Measurements from ENCODE around the gene MATN3. TPM values are rescaled to one million over a fixed set of nuclear protein-coding genes. Genes with fewer than 3 reads are reported as not detected.

MATN3 gene
- total RNA-seq (1.1 TPM), polyA plus RNA-seq (2.0 TPM)

DNA sequence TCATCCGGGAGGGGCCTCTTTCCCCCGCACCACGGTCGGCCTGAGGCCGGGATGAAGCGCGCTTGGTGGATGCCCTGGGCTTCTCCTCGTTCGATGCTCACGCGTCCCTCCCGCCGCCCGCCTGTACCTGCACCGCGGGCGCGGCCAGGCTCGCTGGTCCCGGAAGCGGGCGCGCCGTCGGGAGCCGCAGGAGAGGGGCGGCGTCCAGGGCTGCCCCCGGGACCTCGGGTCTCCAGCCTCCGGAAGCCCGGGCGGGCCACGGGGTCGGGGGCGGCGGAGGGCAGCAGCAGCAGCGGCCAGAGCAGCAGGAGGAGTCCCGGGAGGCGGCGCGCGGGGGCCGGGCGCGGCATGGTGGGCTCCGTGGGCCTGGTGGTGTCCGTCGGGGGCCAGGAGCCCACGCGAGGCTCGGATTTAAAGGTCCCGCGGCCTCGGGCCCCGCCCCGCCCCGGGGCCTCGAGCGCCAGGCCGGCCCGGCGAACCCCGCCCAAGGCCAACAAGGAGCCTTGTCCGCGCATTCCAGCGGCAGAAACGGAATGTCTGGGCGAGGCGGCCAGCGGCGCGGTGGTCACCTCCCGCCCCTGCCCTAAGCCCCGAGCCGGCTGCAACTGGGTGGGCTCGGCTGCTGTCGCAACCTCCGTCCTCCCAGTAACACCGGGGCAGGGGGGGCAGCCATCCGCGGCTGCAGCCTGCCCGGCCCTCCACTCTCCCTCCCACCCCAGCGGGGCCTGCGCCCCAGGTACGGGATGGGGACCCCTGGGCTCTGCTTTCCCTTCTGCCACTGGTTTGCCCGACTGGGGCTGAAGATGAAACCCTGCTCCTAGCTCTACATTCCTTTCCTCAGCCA is at the start of gene MATN3:
Gene MATN3, minus strand, starts transcription at position 387 of the 844 bp plus-strand sequence. Its CDS starts 37 bp downstream, at position 350.
- Histone ChIP-seq H3K4me3 (ENCODE audit: low read depth, low read length) (peak within 1 kb of the TSS; percentile 51), H3K27ac (ENCODE audit: low read depth) (no peak within 1 kb of the TSS), H3K4me1 (ENCODE audit: insufficient read depth) (no peaks in the 10 kb centered on the region), H3K36me3 (ENCODE audit: insufficient read depth) (no peaks in the 10 kb centered on the region)
- 1% methylated on average over 87 of the region's 87 CpGs for WGBS
- no peak for DNase-seq (ENCODE audit: extremely low spot score)

DNA sequence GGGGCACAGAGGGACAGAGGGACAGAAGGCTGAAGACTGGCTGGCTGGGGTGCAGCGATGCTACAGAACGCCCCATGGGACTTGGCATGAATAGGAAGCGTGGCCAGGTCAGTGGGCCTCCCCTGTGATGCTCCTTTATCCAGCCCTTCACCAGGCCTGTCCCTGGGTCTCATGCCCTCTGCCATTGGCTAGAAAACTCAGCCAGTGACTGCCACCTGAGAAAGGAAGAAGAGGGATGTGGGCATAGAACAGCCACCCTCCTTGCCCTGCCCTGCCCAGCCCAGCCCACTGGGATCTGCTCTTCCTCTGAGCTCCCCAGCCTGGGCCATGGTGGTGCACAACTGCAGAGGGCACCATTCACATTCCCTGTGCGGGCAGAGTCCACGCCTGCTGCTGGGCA is 49.5 kb upstream of the MATN3 start:
- no peaks in the 10 kb centered on the region for H3K36me3 ChIP-seq (ENCODE audit: insufficient read depth)
- WGBS = 96% methylated on average over 5 of the region's 5 CpGs
- H3K4me1 ChIP-seq (ENCODE audit: insufficient read depth) = no peaks in the 10 kb centered on the region
- H3K27ac ChIP-seq (ENCODE audit: low read depth) = peak overlapping the region; percentile 0
- H3K4me3 ChIP-seq (ENCODE audit: low read depth, low read length) = no peak overlapping the region
- no peak for DNase-seq (ENCODE audit: extremely low spot score)

- Histone ChIP-seq H3K4me3 (ENCODE audit: low read depth, low read length) (no peak overlapping the region), H3K27ac (ENCODE audit: low read depth) (no peak overlapping the region), H3K4me1 (ENCODE audit: insufficient read depth) (no peaks in the 10 kb centered on the region), H3K36me3 (ENCODE audit: insufficient read depth) (no peaks in the 10 kb centered on the region)
- DNase-seq (ENCODE audit: extremely low spot score) = no peak
- 65% methylated on average over 3 of the region's 3 CpGs for WGBS
Observed at GRCh38 chr2:20061476-20061875, 49.0 kb upstream of the MATN3 start.

DNA sequence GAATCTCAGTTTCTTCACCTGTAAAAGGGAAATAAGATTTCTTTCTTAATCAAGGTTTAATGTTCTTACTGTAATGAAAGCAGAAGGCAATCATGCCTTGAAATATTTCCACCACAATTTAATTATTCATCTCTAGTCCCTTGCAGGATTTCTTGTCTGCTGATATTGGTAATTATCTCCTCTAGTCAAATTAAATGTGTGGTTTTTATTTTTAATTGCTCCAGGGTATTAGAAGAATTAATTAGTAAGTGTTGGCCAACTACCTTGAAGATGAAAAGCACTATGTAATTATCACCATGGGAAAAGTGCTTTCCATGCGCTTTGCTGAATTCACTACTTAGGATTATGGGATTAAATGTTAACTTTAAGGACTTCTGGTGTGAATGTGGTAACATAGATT is 47.6 kb upstream of the MATN3 start:
- WGBS = 98% methylated on average over 1 of the region's 1 CpG
- H3K36me3 ChIP-seq (ENCODE audit: insufficient read depth) = no peaks in the 10 kb centered on the region
- no peaks in the 10 kb centered on the region for H3K4me1 ChIP-seq (ENCODE audit: insufficient read depth)
- H3K4me3 ChIP-seq (ENCODE audit: low read depth, low read length) = no peak overlapping the region
- H3K27ac ChIP-seq (ENCODE audit: low read depth) = no peak overlapping the region
- DNase-seq (ENCODE audit: extremely low spot score) = no peak

DNA sequence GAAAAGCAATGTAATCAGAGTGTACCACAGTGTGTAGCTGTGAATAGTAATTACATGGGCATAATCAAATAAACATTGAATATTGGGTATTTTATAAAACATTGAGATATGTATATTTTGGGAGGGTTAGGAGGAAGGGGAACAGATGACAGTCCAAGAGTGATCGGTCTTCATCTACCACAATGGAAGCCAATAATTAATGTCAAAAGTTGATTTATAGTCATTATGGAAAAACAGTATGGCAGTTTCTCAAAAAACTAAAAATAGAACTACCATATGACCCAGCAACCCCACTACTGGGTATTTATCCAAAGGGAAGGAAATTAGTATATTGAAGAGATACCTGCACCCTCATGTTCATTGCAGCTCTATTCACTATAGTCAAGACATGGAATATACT is 44.8 kb upstream of the MATN3 start:
- H3K27ac ChIP-seq (ENCODE audit: low read depth) = no peak overlapping the region
- H3K4me3 ChIP-seq (ENCODE audit: low read depth, low read length) = no peak overlapping the region
- DNase-seq (ENCODE audit: extremely low spot score) = no peak
- WGBS = 96% methylated on average over 1 of the region's 1 CpG
- no peaks in the 10 kb centered on the region for H3K4me1 ChIP-seq (ENCODE audit: insufficient read depth)
- H3K36me3 ChIP-seq (ENCODE audit: insufficient read depth) = no peaks in the 10 kb centered on the region

DNA sequence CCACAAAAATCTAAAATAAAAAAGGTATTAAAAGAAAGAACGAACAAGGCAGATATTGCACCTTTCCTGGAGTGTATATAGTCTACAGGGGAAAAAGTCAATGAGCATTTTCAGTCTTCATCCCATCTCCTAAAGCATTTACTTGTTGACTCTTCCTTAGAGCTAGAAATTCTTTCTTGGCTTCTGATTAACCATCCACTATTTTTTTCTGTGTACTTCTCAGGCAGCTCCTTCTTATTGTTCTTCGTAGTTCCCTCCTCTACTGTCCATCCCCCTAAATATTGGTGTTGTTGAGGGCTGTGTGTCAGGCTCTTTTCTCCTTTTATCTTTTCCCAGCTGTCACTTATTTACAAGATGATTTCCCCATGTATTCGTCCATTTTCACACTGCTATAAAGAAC is 42.5 kb upstream of the MATN3 start:
- WGBS = 91% methylated on average over 3 of the region's 3 CpGs
- H3K4me3 ChIP-seq (ENCODE audit: low read depth, low read length) = no peak overlapping the region
- no peaks in the 10 kb centered on the region for H3K36me3 ChIP-seq (ENCODE audit: insufficient read depth)
- DNase-seq (ENCODE audit: extremely low spot score) = no peak
- H3K27ac ChIP-seq (ENCODE audit: low read depth) = no peak overlapping the region
- no peaks in the 10 kb centered on the region for H3K4me1 ChIP-seq (ENCODE audit: insufficient read depth)

DNA sequence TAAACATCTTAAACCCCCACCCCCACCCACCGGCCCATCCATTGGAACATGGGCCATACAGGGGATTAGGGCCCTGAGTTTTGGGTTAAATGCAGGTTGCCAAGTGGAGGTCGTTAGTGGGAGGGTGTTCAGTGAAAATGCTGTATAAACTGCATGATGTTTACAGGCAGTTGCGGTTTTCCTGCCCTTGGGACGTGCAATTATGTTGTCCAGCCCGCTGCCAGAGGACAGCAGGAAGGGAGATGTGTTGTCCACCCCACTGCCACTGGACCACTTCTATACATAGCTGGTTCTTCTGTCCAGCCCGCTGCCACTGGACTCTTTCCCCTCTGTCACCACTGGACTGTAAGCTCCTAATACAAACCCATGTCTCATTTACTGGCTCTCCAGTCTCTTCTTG is 41.7 kb upstream of the MATN3 start:
- DNase-seq (ENCODE audit: extremely low spot score) = no peak
- no peaks in the 10 kb centered on the region for H3K36me3 ChIP-seq (ENCODE audit: insufficient read depth)
- 78% methylated on average over 6 of the region's 6 CpGs for WGBS
- H3K4me3 ChIP-seq (ENCODE audit: low read depth, low read length) = no peak overlapping the region
- H3K4me1 ChIP-seq (ENCODE audit: insufficient read depth) = no peaks in the 10 kb centered on the region
- H3K27ac ChIP-seq (ENCODE audit: low read depth) = no peak overlapping the region

DNA sequence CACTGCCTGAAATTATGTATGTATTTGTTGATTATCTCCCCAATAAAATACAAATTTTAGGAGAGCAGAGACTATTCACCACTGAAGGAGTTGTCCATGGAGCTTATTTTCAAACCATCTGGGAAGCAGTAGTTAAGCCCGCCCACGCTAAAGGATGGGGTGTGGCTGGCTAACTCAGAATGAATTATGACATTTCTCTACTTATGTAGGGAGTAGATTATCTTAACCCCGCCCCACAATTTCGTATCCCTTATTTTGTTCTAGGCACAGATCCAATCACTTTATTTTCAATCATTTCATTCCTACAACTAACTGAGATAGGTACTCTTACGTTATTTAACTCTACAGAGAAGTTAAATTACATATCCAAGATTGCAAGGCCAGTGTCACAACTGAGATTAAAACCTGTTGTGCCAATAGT is 40.4 kb upstream of the MATN3 start:
- peak overlapping the region; percentile 43 for H3K4me3 ChIP-seq (ENCODE audit: low read depth, low read length)
- 10% methylated on average over 5 of the region's 5 CpGs for WGBS
- no peak overlapping the region for H3K27ac ChIP-seq (ENCODE audit: low read depth)
- H3K36me3 ChIP-seq (ENCODE audit: insufficient read depth) = no peaks in the 10 kb centered on the region
- DNase-seq (ENCODE audit: extremely low spot score) = peak; percentile 67
- H3K4me1 ChIP-seq (ENCODE audit: insufficient read depth) = no peaks in the 10 kb centered on the region

GRCh38 chr2:20052229-20052851 is 39.9 kb upstream of the MATN3 start:
- peak; percentile 41 for DNase-seq (ENCODE audit: extremely low spot score)
- peak overlapping the region; percentile 88 for H3K27ac ChIP-seq (ENCODE audit: low read depth)

GRCh38 chr2:20051532-20052228 is 39.2 kb upstream of the MATN3 start, which contains the start of gene LAPTM4A:
LAPTM4A (minus strand) TSS chr2:20051628; CDS start chr2:20051520, 108 bp downstream.
- no peaks in the 10 kb centered on the region for H3K4me1 ChIP-seq (ENCODE audit: insufficient read depth)
- peak within 1 kb of the TSS; percentile 94 for H3K27ac ChIP-seq (ENCODE audit: low read depth)
- H3K36me3 ChIP-seq (ENCODE audit: insufficient read depth) = no peaks in the 10 kb centered on the region
- H3K4me3 ChIP-seq (ENCODE audit: low read depth, low read length) = peak within 1 kb of the TSS; percentile 70
- under 1% methylated on average over 45 of the region's 45 CpGs for WGBS
- peak; percentile 99 for DNase-seq (ENCODE audit: extremely low spot score)

More at GRCh38 chr2:20052229-20052851, 39.9 kb upstream of the MATN3 start:
- Histone ChIP-seq H3K4me1 (ENCODE audit: insufficient read depth) (no peaks in the 10 kb centered on the region), H3K36me3 (ENCODE audit: insufficient read depth) (no peaks in the 10 kb centered on the region), H3K4me3 (ENCODE audit: low read depth, low read length) (peak overlapping the region; percentile 43)
- 1% methylated on average over 10 of the region's 10 CpGs for WGBS

GRCh38 chr2:20050646-20051531 is 38.4 kb upstream of the MATN3 start:
- DNase-seq (ENCODE audit: extremely low spot score) = peak; percentile 37
- H3K4me1 ChIP-seq (ENCODE audit: insufficient read depth) = no peaks in the 10 kb centered on the region
- H3K4me3 ChIP-seq (ENCODE audit: low read depth, low read length) = peak overlapping the region; percentile 70
- no peaks in the 10 kb centered on the region for H3K36me3 ChIP-seq (ENCODE audit: insufficient read depth)
- WGBS = under 1% methylated on average over 47 of the region's 47 CpGs
- H3K27ac ChIP-seq (ENCODE audit: low read depth) = peak overlapping the region; percentile 94

- DNase-seq (ENCODE audit: extremely low spot score) = peak; percentile 33
- Histone ChIP-seq H3K4me1 (ENCODE audit: insufficient read depth) (no peaks in the 10 kb centered on the region), H3K4me3 (ENCODE audit: low read depth, low read length) (peak overlapping the region; percentile 70), H3K27ac (ENCODE audit: low read depth) (peak overlapping the region; percentile 64), H3K36me3 (ENCODE audit: insufficient read depth) (no peaks in the 10 kb centered on the region)
- WGBS = under 1% methylated on average over 10 of the region's 10 CpGs
Observed at GRCh38 chr2:20050104-20050645, 37.7 kb upstream of the MATN3 start.
